ENCODE data around the gene QSOX2. TPM values are rescaled to one million over a fixed set of nuclear protein-coding genes. Genes with fewer than 3 reads are reported as not detected.

The QSOX2 gene
- total RNA-seq, 1 experiment from 2014 or later, result 40.0 TPM

DNA sequence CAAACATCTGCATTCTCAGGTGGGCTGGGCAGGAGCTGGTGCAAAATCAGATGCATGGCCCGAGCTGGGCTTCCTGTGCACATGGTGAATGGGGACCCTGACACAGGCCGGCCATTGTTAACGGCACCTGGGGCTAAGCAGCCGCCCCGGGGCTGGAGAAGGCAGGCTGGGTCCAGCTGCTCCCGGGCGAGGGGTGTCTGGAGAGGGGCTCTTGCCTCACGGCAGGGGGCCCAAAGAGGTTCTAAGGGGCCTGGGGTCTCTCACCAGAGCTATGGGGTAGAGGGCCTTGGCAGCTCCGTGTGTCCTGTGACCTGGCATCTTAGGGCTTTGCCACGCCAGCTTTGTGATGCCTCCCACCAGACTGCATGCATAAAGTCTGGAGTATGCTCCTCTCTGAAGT, 5.1 kb upstream of the QSOX2 start:
- no peak overlapping the region for H3K27ac ChIP-seq (ENCODE audit: low read length)

GRCh38 chr9:136249877-136250559, 4.4 kb upstream of the QSOX2 start:
- Histone ChIP-seq H3K9me3 (ENCODE audit: control insufficient read depth, insufficient read depth, low read depth, low read length) (no peaks in the 10 kb centered on the region), H3K27ac (ENCODE audit: low read length) (no peak overlapping the region), H3K4me1 (ENCODE audit: control insufficient read depth, insufficient read depth, low read length) (0 out of 2 replicates have a peak, but pooled peaks cover 3% of the 10 kb centered on the region), H3K36me3 (ENCODE audit: control insufficient read depth, insufficient read depth, low read length) (peaks cover 2% of the 10 kb centered on the region; the same call in 1 of the 2 replicates), H3K27me3 (ENCODE audit: control insufficient read depth, insufficient read depth, low read length) (no peaks in the 10 kb centered on the region), H3K4me3 (ENCODE audit: low read depth in 2 of 2, low read length in 2 of 2) (no peak overlapping the region)
- CTCF ChIA-PET, result no interaction called here
- ATAC-seq (no peak), DNase-seq (ENCODE audit: low read depth, low spot score) (no peak)
- in situ Hi-C loops (cut with HindIII; ENCODE audit: low pct_unique_long_range_greater_than_20kb, low sequenced_read_pairs) (no loop called here), intact Hi-C loops (cut with micrococcal nuclease; ENCODE audit: unreplicated experiment) (no loop called here)
- no TSS peak for BruUV-seq (replicated peaks)
- TF ChIP-seq REST (IDR thresholded peaks at IDR 0.05; ENCODE audit: insufficient read depth in 1 of 2, low read depth in 2 of 2, low read length in 1 of 2) (no peak), POLR2AphosphoS5 (IDR thresholded peaks at IDR 0.05; ENCODE audit: low read depth, low read length) (no peak)
- POLR2A ChIA-PET, result interaction anchor here (0.6 kb wide), 1 partner anchor 247 kb away, joined by 25 read pairs; no protein-coding TSS in a partner anchor

More for the DNA sequence above, 5.1 kb upstream of the QSOX2 start:
- H3K27me3 ChIP-seq (ENCODE audit: control insufficient read depth, insufficient read depth, low read length), result no peaks in the 10 kb centered on the region
- ChIA-PET CTCF (no interaction called here), POLR2A (interaction anchor here (0.6 kb wide), 1 partner anchor 248 kb away, joined by 25 read pairs; no protein-coding TSS in a partner anchor)
- ATAC-seq (no peak), DNase-seq (ENCODE audit: low read depth, low spot score) (no peak)
- H3K4me1 ChIP-seq (ENCODE audit: control insufficient read depth, insufficient read depth, low read length), result 0 out of 2 replicates have a peak, but pooled peaks cover 3% of the 10 kb centered on the region
- in situ Hi-C loops (cut with HindIII; ENCODE audit: low pct_unique_long_range_greater_than_20kb, low sequenced_read_pairs) (no loop called here), intact Hi-C loops (cut with micrococcal nuclease; ENCODE audit: unreplicated experiment) (no loop called here)
- H3K9me3 ChIP-seq (ENCODE audit: control insufficient read depth, insufficient read depth, low read depth, low read length), result no peaks in the 10 kb centered on the region
- TF ChIP-seq TCF7L2 (IDR thresholded peaks at IDR 0.05; ENCODE audit: low read depth, low read length) (no peak), SIN3A (IDR thresholded peaks at IDR 0.05; ENCODE audit: borderline replicate concordance, insufficient read depth, low read depth, low read length) (no peak), POLR2AphosphoS5 (IDR thresholded peaks at IDR 0.05; ENCODE audit: low read depth, low read length) (no peak), REST (IDR thresholded peaks at IDR 0.05; ENCODE audit: insufficient read depth in 1 of 2, low read depth in 2 of 2, low read length in 1 of 2) (no peak)
- TF ChIP-seq, protein P1, sequence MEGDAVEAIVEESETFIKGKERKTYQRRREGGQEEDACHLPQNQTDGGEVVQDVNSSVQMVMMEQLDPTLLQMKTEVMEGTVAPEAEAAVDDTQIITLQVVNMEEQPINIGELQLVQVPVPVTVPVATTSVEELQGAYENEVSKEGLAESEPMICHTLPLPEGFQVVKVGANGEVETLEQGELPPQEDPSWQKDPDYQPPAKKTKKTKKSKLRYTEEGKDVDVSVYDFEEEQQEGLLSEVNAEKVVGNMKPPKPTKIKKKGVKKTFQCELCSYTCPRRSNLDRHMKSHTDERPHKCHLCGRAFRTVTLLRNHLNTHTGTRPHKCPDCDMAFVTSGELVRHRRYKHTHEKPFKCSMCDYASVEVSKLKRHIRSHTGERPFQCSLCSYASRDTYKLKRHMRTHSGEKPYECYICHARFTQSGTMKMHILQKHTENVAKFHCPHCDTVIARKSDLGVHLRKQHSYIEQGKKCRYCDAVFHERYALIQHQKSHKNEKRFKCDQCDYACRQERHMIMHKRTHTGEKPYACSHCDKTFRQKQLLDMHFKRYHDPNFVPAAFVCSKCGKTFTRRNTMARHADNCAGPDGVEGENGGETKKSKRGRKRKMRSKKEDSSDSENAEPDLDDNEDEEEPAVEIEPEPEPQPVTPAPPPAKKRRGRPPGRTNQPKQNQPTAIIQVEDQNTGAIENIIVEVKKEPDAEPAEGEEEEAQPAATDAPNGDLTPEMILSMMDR (IDR thresholded peaks at IDR 0.05), result no peak
- no peak overlapping the region for H3K4me3 ChIP-seq (ENCODE audit: low read depth in 2 of 2, low read length in 2 of 2)
- no TSS peak for BruUV-seq (replicated peaks)
- no peaks in the 10 kb centered on the region for H3K36me3 ChIP-seq (ENCODE audit: control insufficient read depth, insufficient read depth, low read length)

All from Panc1 (cell line).